Limb (tissue), 2 donors: ENCODE measurements around the gene RALGAPA2.
A peak's percentile ranks its signal among the peaks of the same experiment; 100 is the strongest.

Experiments used
- DNase-seq, 2 donors: peaks; one replicate each; pipeline ENCODE4 v3.0.0-alpha.2; 2016; ENCODE audit errors: extremely low spot score in 2 of 2

Gene RALGAPA2

GRCh38 chr20:20498076-20498861, 214.2 kb downstream of the RALGAPA2 start:
- DNase-seq, result peak in 1 of 2 donors; percentile 42

- DNase-seq, result no peak
These were observed 215.0 kb downstream of the RALGAPA2 start for GRCh38 chr20:20497242-20497978.

- no peak for DNase-seq
These were observed 216.5 kb downstream of the RALGAPA2 start for GRCh38 chr20:20495729-20496503.

GRCh38 chr20:20493701-20494100, 218.7 kb downstream of the RALGAPA2 start:
- no peak for DNase-seq

GRCh38 chr20:20492521-20493332, 219.7 kb downstream of the RALGAPA2 start:
- peak in 1 of 2 donors; percentile 43 for DNase-seq

GRCh38 chr20:20491784-20492264, 220.6 kb downstream of the RALGAPA2 start:
- no peak for DNase-seq

- DNase-seq, result no peak
These were observed 221.2 kb downstream of the RALGAPA2 start for GRCh38 chr20:20491110-20491783.

- no peak for DNase-seq
These were observed 221.8 kb downstream of the RALGAPA2 start for GRCh38 chr20:20490673-20491072.

GRCh38 chr20:20489648-20490341, 222.6 kb downstream of the RALGAPA2 start:
- no peak for DNase-seq

- DNase-seq, result no peak
These were observed 223.4 kb downstream of the RALGAPA2 start for GRCh38 chr20:20489054-20489453.

- no peak for DNase-seq
These were observed 224.1 kb downstream of the RALGAPA2 start for GRCh38 chr20:20488388-20488787.

GRCh38 chr20:20487811-20488210, 224.6 kb downstream of the RALGAPA2 start:
- no peak for DNase-seq

- DNase-seq, result no peak
These were observed 229.1 kb downstream of the RALGAPA2 start for GRCh38 chr20:20483328-20483727.

GRCh38 chr20:20482453-20482852, 230.0 kb downstream of the RALGAPA2 start:
- DNase-seq, result no peak

GRCh38 chr20:20480689-20481088, 231.8 kb downstream of the RALGAPA2 start:
- DNase-seq, result no peak

- no peak for DNase-seq
These were observed 232.3 kb downstream of the RALGAPA2 start for GRCh38 chr20:20480126-20480525.

GRCh38 chr20:20477444-20478041, 234.9 kb downstream of the RALGAPA2 start:
- DNase-seq, result no peak

GRCh38 chr20:20476504-20476903, 235.9 kb downstream of the RALGAPA2 start:
- DNase-seq, result no peak

GRCh38 chr20:20473657-20474056, 238.8 kb downstream of the RALGAPA2 start:
- DNase-seq, result no peak
